SK-N-SH (cell line): Measurements from ENCODE around the gene SRSF12. TPM values are rescaled to one million over a fixed set of nuclear protein-coding genes. Genes with fewer than 3 reads are reported as not detected.

ENCODE experiments used
- CTCF ChIA-PET: fragments of 300-600, 350-600 bp; formaldehyde crosslinking; extraction: SDS; loops from one replicate; lab custom pipeline; 2021; lab: Yijun Ruan, JAX
- POLR2A ChIA-PET: fragments of 350-600 bp; sonication (Branson Sonifier 250); formaldehyde crosslinking; extraction: SDS; loops from one replicate; lab custom pipeline; 2020; ENCODE audit warnings: antibody characterized with exemption, inconsistent platforms; lab: Yijun Ruan, JAX
- DNase-seq: peaks from one replicate; pipeline ENCODE4 v3.0.0; 2012
- H2AFZ ChIP-seq: fragments of 200-600 bp; sonication (generic); 2 replicates; pipeline ENCODE4 v1.8.1; 2016; ENCODE audit warnings: antibody characterized with exemption, mild to moderate bottlenecking, low read depth
- H3F3A ChIP-seq: fragments of 200-600 bp; sonication (generic); replicated peaks from 2 replicates; pipeline ENCODE3; 2016; ENCODE audit warnings: antibody characterized with exemption, mild to moderate bottlenecking; ENCODE audit not compliant: insufficient read depth
- H3K27ac ChIP-seq, 2 experiments: fragments of 200-500 bp in 1 of 2; fragments of 200-600 bp in 1 of 2; sonication (Bioruptor generic) in 1 of 2; sonication (generic), shearing (Covaris generic) in 1 of 2; 2 replicates each; pipeline versions ENCODE4 v1.5.1 to v1.6.1; 2014 to 2016; ENCODE audit warnings: low read depth in 2 of 2, inconsistent platforms in 1 of 2, low read length in 1 of 2, mild to moderate bottlenecking in 1 of 2, mixed read lengths in 1 of 2
- H3K27me3 ChIP-seq: fragments of 200-600 bp; sonication (generic), shearing (Covaris generic); 2 replicates; pipeline ENCODE4 v1.6.1; 2016; ENCODE audit warnings: mixed run types; ENCODE audit not compliant: insufficient read depth
- H3K36me3 ChIP-seq, 2 experiments: fragments of 200-500 bp in 1 of 2; fragments of 200-600 bp in 1 of 2; sonication (Bioruptor generic) in 1 of 2; sonication (generic) in 1 of 2; replicated peaks in 1 of 2; 2 replicates each; pipeline versions ENCODE3 to v1.5.1; 2014 to 2016; ENCODE audit warnings: low read length in 1 of 2, mild to moderate bottlenecking in 1 of 2; ENCODE audit not compliant: insufficient read depth in 2 of 2, control insufficient read depth in 1 of 2
- H3K4me1 ChIP-seq, 2 experiments: fragments of 200-500 bp in 1 of 2; fragments of 200-600 bp in 1 of 2; sonication (Bioruptor generic) in 1 of 2; sonication (generic), shearing (Covaris generic) in 1 of 2; 2 replicates each; pipeline versions ENCODE4 v1.5.1 to v1.6.1; 2014 to 2016; ENCODE audit warnings: low read depth in 1 of 2, low read length in 1 of 2, mixed run types in 1 of 2; ENCODE audit not compliant: insufficient read depth in 2 of 2, control insufficient read depth in 1 of 2
- H3K4me2 ChIP-seq: fragments of 200-600 bp; sonication (generic), shearing (Covaris generic); 2 replicates; pipeline ENCODE4 v1.6.1; 2017; ENCODE audit warnings: mixed run types
- H3K4me3 ChIP-seq, 2 experiments: fragments of 200-500 bp in 1 of 2; fragments of 200-600 bp in 1 of 2; sonication (Bioruptor generic) in 1 of 2; sonication (generic), shearing (Covaris generic) in 1 of 2; 2 replicates each; pipeline versions ENCODE4 v1.5.1 to v1.8.1; 2014 to 2016; ENCODE audit warnings: low read depth in 2 of 2, inconsistent platforms in 1 of 2, low read length in 1 of 2, mild to moderate bottlenecking in 1 of 2, mixed read lengths in 1 of 2, moderate library complexity in 1 of 2
- H3K79me2 ChIP-seq: fragments of 200-600 bp; sonication (generic); 2 replicates; pipeline ENCODE4 v1.8.1; 2017; ENCODE audit warnings: mild to moderate bottlenecking; ENCODE audit not compliant: insufficient read depth
- H3K9ac ChIP-seq: fragments of 200-600 bp; sonication (generic); 2 replicates; pipeline ENCODE4 v1.6.1; 2017; ENCODE audit warnings: mixed run types
- H3K9me2 ChIP-seq: fragments of 200-600 bp; sonication (generic); 2 replicates; pipeline ENCODE4 v1.6.1; 2017; ENCODE audit warnings: mixed run types
- H3K9me3 ChIP-seq: fragments of 200-600 bp; sonication (generic); 2 replicates; pipeline ENCODE4 v1.6.1; 2017; ENCODE audit warnings: mixed run types, mild to moderate bottlenecking, moderate library complexity
- H4K20me1 ChIP-seq: fragments of 200-600 bp; sonication (generic); 2 replicates; pipeline ENCODE4 v1.6.1; 2017; ENCODE audit warnings: mild to moderate bottlenecking, mixed run types; ENCODE audit not compliant: insufficient read depth
- ELF1 ChIP-seq: IDR thresholded peaks from 2 replicates; pipeline ENCODE4 v1.4.0; 2012
- EP300 ChIP-seq, 2 experiments: IDR thresholded peaks; 2 replicates each; pipeline versions ENCODE4 v1.4.0 to v1.6.1; 2012; ENCODE audit warnings: borderline replicate concordance in 1 of 2, low read depth in 1 of 2, low read length in 1 of 2
- FOSL2 ChIP-seq: IDR thresholded peaks from 2 replicates; pipeline ENCODE4 v1.4.0; 2012; ENCODE audit warnings: low read depth, mild to moderate bottlenecking, moderate library complexity, borderline replicate concordance
- FOXJ3 ChIP-seq: sonication (generic); formaldehyde crosslinking; IDR thresholded peaks from 2 replicates; pipeline ENCODE4 v1.5.1; 2020; ENCODE audit warnings: mild to moderate bottlenecking, missing genetic modification reagents
- FOXM1 ChIP-seq: IDR thresholded peaks from 2 replicates; pipeline ENCODE4 v1.4.0; 2012; ENCODE audit warnings: low read depth, mild to moderate bottlenecking
- GABPA ChIP-seq: IDR thresholded peaks from 2 replicates; pipeline ENCODE4 v1.4.0; 2012; ENCODE audit warnings: low read depth, mild to moderate bottlenecking
- MEF2A ChIP-seq: IDR thresholded peaks from 2 replicates; pipeline ENCODE4 v1.4.0; 2012; ENCODE audit warnings: low read depth, borderline replicate concordance
- MXI1 ChIP-seq: IDR thresholded peaks from 2 replicates; pipeline ENCODE4 v1.6.1; 2012; ENCODE audit warnings: mild to moderate bottlenecking, low read depth, low read length, improper control_type of control experiment
- POLR2AphosphoS5 ChIP-seq: IDR thresholded peaks from 2 replicates; pipeline ENCODE4 v1.6.1; 2012; ENCODE audit warnings: low read depth, low read length
- RFX5 ChIP-seq: IDR thresholded peaks from 2 replicates; pipeline ENCODE4 v1.6.1; 2012; ENCODE audit warnings: mild to moderate bottlenecking, improper control_type of control experiment, low read length
- RXRA ChIP-seq: IDR thresholded peaks from 2 replicates; pipeline ENCODE4 v1.4.0; 2012; ENCODE audit warnings: low read depth, mild to moderate bottlenecking, borderline replicate concordance
- TEAD4 ChIP-seq: IDR thresholded peaks from 2 replicates; pipeline ENCODE4 v1.4.0; 2012; ENCODE audit warnings: mild to moderate bottlenecking, borderline replicate concordance; ENCODE audit not compliant: insufficient read depth
- YY1 ChIP-seq: IDR thresholded peaks from 2 replicates; pipeline ENCODE4 v1.4.0; 2012; ENCODE audit warnings: low read depth, mild to moderate bottlenecking
- WGBS: methylation state at CpG from one replicate; pipeline ENCODE4 v1.1.6; 2017; ENCODE audit warnings: low lambda C conversion rate; 5-methylcytosine and 5-hydroxymethylcytosine counted together
- polyA plus RNA-seq, 3 experiments: library from polyadenylated mRNA; depleted of rRNA; stranded (reverse); fragments of >200 nt; gene quantifications; 2 replicates each; pipeline ENCODE4 v1.2.3, GENCODE V29; 2012
- TF ChIP-seq, protein P1 (sequence below): IDR thresholded peaks from 2 replicates; pipeline ENCODE4 v1.4.0; 2012; ENCODE audit warnings: low read depth, borderline replicate concordance
- TF ChIP-seq, protein P2 (sequence below): IDR thresholded peaks from 2 replicates; pipeline ENCODE4 v1.4.0; 2012; ENCODE audit warnings: low read depth, borderline replicate concordance
- TF ChIP-seq, protein P3 (sequence below): fragments of 150-350 bp; IDR thresholded peaks from 2 replicates; pipeline ENCODE4 v1.6.1; 2016; ENCODE audit warnings: mild to moderate bottlenecking, low read depth, low read length
- TF ChIP-seq, protein P4 (sequence below): IDR thresholded peaks from 2 replicates; pipeline ENCODE4; 2012
- TF ChIP-seq, protein P5 (sequence below): fragments of 150-350 bp; IDR thresholded peaks from 2 replicates; pipeline ENCODE4 v1.6.1; 2017; ENCODE audit warnings: antibody characterized with exemption, low read length, low read depth, borderline replicate concordance

Gene SRSF12
- polyA plus RNA-seq, 1 of the 3 experiments (the other 2 are of a cell fraction), result 1.1 TPM

DNA sequence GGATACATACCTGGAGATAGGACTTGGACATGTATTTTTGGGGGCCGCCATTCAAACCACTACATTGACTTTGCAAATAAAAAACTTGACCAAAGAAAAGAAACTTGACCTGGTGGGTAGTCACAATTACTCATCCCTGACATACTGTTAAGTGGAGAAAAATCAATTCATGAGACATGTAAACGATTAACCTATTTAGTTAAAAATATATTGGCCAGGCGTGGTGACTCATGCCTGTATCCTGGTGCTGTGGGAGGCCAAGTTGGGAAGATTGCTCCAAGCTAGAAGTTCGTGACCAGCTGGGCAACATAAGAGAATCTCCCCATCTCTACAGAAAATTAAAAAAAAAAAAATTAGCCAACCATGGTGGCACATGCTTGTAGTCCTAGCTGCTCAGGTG lies 2.5 kb upstream of the SRSF12 start:
- Histone ChIP-seq H3K4me3 (no peak overlapping the region), H3K27ac (no peak overlapping the region), H3K4me1 (peaks cover 0 to 5% of the 10 kb centered on the region in 2 experiments; a peak in 1 of 4 replicates), H3K79me2 (no peaks in the 10 kb centered on the region), H3K27me3 (no peaks in the 10 kb centered on the region), H3K4me2 (no peak overlapping the region), H3K9ac (no peak overlapping the region), H3K9me3 (no peaks in the 10 kb centered on the region), H4K20me1 (no peaks in the 10 kb centered on the region), H3F3A (peaks cover 5% of the 10 kb centered on the region), H2AFZ (no peak overlapping the region), H3K36me3 (no peaks in the 10 kb centered on the region), H3K9me2 (no peaks in the 10 kb centered on the region)
- TF ChIP-seq FOSL2 (peak; percentile 32; the same call in 1 of the 2 replicates), FOXJ3 (CRISPR knock-in tag) (no peak)
- 71% methylated on average over 4 of the region's 4 CpGs for WGBS
- no peak for DNase-seq
- CTCF ChIA-PET, result interaction anchor here (1.4 to 4.8 kb wide), 3 partner anchors 122 to 251 kb away, joined by 5 to 50 read pairs (median 24); no protein-coding TSS in a partner anchor
- POLR2A ChIA-PET, result no interaction called here

DNA sequence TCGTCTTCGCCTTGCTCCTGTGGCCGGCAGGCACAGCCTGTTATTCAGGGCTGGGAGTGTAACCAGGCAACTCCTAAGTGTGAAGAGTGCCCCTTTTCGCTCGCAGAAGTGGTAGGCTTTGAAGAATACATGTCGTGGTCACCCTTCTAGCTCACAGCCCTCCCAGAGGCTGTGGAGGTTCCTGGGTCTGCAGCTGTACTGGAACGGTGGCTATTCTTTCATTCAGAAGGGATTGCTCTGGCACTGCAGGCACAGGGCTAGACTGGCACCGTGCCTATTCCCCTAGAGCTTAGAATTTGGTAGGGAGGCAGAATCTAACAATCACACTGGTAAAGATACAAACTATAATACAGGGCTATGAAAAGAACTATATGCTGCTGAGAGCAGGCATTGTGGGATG lies 1.1 kb upstream of the SRSF12 start:
- 97% methylated on average over 8 of the region's 8 CpGs for WGBS
- H3K9ac ChIP-seq, result no peak overlapping the region
- H3K4me1 ChIP-seq, result peaks cover 0 to 5% of the 10 kb centered on the region in 2 experiments; a peak in 1 of 4 replicates
- H3K79me2 ChIP-seq, result no peaks in the 10 kb centered on the region
- H3K36me3 ChIP-seq, result no peaks in the 10 kb centered on the region
- TF ChIP-seq EP300 (IDR thresholded peaks at IDR 0.05; ENCODE audit: borderline replicate concordance in 1 of 2, low read depth in 1 of 2, low read length in 1 of 2), result no peak
- no peak for TF ChIP-seq POLR2AphosphoS5
- TF ChIP-seq, protein P1, sequence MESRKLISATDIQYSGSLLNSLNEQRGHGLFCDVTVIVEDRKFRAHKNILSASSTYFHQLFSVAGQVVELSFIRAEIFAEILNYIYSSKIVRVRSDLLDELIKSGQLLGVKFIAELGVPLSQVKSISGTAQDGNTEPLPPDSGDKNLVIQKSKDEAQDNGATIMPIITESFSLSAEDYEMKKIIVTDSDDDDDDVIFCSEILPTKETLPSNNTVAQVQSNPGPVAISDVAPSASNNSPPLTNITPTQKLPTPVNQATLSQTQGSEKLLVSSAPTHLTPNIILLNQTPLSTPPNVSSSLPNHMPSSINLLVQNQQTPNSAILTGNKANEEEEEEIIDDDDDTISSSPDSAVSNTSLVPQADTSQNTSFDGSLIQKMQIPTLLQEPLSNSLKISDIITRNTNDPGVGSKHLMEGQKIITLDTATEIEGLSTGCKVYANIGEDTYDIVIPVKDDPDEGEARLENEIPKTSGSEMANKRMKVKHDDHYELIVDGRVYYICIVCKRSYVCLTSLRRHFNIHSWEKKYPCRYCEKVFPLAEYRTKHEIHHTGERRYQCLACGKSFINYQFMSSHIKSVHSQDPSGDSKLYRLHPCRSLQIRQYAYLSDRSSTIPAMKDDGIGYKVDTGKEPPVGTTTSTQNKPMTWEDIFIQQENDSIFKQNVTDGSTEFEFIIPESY, result no peak
- TF ChIP-seq, protein P2, sequence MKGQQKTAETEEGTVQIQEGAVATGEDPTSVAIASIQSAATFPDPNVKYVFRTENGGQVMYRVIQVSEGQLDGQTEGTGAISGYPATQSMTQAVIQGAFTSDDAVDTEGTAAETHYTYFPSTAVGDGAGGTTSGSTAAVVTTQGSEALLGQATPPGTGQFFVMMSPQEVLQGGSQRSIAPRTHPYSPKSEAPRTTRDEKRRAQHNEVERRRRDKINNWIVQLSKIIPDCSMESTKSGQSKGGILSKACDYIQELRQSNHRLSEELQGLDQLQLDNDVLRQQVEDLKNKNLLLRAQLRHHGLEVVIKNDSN, result no peak
- TF ChIP-seq MXI1, result no peak
- TF ChIP-seq ELF1, result no peak
- TF ChIP-seq, protein P3, sequence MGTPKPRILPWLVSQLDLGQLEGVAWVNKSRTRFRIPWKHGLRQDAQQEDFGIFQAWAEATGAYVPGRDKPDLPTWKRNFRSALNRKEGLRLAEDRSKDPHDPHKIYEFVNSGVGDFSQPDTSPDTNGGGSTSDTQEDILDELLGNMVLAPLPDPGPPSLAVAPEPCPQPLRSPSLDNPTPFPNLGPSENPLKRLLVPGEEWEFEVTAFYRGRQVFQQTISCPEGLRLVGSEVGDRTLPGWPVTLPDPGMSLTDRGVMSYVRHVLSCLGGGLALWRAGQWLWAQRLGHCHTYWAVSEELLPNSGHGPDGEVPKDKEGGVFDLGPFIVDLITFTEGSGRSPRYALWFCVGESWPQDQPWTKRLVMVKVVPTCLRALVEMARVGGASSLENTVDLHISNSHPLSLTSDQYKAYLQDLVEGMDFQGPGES, result no peak
- TF ChIP-seq TEAD4, result no peak
- no peak for TF ChIP-seq GABPA
- no peak for TF ChIP-seq FOXJ3 (CRISPR knock-in tag)
- no peak for TF ChIP-seq RXRA
- no peak for TF ChIP-seq YY1
- TF ChIP-seq MEF2A, result no peak
- TF ChIP-seq, protein P4, sequence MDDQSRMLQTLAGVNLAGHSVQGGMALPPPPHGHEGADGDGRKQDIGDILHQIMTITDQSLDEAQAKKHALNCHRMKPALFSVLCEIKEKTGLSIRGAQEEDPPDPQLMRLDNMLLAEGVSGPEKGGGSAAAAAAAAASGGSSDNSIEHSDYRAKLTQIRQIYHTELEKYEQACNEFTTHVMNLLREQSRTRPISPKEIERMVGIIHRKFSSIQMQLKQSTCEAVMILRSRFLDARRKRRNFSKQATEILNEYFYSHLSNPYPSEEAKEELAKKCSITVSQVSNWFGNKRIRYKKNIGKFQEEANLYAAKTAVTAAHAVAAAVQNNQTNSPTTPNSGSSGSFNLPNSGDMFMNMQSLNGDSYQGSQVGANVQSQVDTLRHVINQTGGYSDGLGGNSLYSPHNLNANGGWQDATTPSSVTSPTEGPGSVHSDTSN, result no peak
- TF ChIP-seq, protein P5, sequence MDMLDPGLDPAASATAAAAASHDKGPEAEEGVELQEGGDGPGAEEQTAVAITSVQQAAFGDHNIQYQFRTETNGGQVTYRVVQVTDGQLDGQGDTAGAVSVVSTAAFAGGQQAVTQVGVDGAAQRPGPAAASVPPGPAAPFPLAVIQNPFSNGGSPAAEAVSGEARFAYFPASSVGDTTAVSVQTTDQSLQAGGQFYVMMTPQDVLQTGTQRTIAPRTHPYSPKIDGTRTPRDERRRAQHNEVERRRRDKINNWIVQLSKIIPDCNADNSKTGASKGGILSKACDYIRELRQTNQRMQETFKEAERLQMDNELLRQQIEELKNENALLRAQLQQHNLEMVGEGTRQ, result no peak
- no peak for TF ChIP-seq RFX5
- TF ChIP-seq FOXM1, result no peak
- TF ChIP-seq FOSL2, result no peak
- no peaks in the 10 kb centered on the region for H4K20me1 ChIP-seq
- H3K27ac ChIP-seq, result no peak overlapping the region
- no peak overlapping the region for H3K4me2 ChIP-seq
- peaks cover 5% of the 10 kb centered on the region for H3F3A ChIP-seq
- H3K9me2 ChIP-seq, result no peaks in the 10 kb centered on the region
- H3K9me3 ChIP-seq, result no peaks in the 10 kb centered on the region
- H3K4me3 ChIP-seq, result no peak overlapping the region
- ChIA-PET CTCF (interaction anchor here (0.6 to 6.5 kb wide), 6 partner anchors 10 to 233 kb away, joined by 3 to 38 read pairs (median 5); partner anchors contain the start of gene PM20D2), POLR2A (interaction anchor here (3.1 kb wide), 1 partner anchor 38 kb away, joined by 11 read pairs; the partner anchor contains the start of gene PNRC1)
- H3K27me3 ChIP-seq, result no peaks in the 10 kb centered on the region
- no peak overlapping the region for H2AFZ ChIP-seq
- DNase-seq, result peak; percentile 26
